ENCODE data around the gene VPS50.
A peak's percentile ranks its signal among the peaks of the same experiment; 100 is the strongest.
"Not testable (repeated sequence)": the region's sequence is repeated elsewhere in the genome, so short reads cannot be mapped to it uniquely, and the experiment has no call there.

VPS50 gene

DNA sequence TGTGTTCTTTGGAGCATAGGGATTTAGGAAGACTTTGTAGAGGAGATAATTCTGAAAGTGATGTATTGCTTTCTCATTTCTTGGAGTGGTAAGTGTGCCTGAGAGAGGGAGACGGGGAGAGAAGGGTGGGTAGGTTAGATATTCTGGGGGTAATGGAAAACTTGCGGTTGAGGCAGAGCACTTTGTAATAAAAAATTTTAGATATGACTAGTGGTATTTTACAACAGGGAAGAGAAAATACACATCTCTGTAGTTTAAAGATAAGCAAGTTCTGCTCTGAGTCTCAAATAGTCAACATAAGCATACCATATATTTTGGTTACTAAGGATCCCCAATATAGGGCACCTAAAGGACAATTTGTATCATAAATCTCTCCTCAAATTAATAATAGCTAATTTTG, 6.6 kb downstream of the VPS50 start:
- DNase-seq (ENCODE audit: low spot score) = no peak

DNA sequence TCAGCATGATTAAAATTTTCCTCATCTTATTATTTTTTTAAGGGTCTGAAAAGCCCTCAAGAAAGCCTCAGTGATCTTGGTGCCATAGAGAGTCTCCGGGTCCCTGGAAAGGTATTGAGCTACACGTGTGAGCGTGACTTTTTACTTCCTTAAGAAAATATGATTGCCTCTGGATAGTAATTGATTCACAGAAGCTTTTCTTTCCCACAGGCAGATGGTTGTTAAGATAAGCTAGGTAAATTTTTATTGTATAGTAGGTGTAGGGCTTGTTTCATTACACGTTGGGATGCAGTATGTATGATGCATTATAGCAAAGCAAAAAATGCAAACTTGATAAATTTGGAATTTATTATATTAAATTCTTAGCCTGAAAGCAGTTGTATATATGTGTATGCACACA, 7.7 kb downstream of the VPS50 start:
- no peak for DNase-seq (ENCODE audit: low spot score)

DNA sequence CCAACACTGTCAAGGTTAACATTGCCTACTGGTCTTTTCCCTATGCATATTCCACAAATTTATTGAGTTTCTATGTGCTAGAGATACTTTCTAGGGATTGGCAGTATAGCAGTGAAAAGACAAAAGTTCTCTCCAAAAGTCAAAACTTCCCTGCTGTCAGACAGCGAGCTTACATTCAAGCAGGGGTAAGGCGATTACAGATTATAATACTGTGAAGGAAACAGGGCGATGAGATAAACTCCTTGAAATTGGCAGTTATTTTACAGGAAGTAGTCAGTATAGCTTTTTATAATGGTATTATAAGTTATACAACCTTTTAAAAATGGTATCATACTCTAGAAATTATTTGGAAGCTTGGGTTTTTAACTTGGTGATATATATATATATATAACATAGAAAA, 9.9 kb downstream of the VPS50 start:
- DNase-seq (ENCODE audit: low spot score) = no peak

DNA sequence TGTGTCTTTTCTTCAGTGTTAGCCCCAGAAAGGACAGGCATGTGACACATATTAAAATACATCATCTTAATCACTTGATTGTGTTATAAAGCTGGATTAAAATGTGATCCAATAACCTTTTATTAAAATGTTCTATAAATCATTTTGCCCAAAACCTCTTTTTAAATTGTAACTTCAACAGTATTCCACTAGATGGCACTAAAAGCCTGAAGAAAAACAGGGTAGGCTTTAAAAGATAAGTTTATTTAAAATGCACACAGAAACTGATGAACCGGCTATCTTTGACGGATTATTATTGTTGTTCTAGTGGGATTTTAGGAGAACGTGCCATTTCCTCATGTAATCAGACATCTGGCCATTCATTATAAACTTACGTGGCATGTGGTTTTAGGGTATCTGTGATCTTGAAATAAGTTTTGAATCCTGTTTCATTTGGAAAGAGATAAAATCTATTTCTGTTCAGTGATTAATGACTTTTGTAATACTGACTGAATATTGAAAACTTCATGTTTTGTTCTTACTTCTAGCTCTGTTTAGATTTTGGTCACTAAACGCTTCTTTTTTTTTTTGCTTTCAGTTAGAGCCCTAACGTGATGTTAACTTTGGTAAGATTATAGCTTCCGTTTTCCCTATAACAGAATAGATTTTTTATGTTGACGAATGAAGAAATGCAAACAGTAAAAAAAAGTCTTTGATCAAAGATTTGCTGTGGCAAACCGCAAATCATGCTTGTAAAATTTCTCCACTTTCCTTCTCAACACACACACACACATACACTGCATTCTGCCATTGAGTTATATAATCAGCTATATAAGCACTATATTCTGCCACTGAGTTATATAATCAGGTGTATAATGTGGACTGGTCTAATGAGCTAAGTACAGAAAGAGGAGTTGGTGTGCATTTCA, 13.6 kb downstream of the VPS50 start:
- peak; percentile 14 for DNase-seq (ENCODE audit: low spot score)

DNA sequence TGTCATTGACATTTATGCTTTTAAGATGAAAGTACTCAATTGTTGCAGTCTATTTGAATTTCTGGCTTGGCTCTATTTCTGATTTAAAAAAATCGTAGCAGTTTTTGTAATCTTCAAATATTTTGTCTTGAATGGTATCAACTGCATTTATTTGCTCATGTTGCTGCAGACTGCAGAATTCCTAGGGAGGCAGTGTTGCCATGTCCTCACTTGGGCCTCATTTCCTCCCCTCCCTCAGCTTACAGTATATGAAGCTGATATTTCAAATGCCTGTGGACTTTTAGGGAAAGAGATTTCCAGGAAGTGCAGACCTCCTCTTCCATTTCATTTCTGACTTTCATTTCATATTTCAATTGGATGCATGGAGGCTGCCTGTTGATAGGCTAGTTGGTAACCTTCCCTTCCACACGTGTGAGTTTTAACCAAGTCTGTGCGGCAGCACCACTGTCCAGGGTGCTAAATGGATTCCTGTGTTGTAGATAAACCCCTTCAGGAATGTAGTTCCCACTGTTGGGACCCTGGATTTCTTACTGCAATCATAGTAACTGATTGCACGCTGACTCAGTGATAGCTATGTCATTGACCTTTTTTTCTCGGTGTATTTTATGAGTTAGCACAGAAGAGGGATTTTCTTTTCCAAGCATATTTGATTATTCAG, 17.5 kb downstream of the VPS50 start:
- DNase-seq (ENCODE audit: low spot score) = no peak

DNA sequence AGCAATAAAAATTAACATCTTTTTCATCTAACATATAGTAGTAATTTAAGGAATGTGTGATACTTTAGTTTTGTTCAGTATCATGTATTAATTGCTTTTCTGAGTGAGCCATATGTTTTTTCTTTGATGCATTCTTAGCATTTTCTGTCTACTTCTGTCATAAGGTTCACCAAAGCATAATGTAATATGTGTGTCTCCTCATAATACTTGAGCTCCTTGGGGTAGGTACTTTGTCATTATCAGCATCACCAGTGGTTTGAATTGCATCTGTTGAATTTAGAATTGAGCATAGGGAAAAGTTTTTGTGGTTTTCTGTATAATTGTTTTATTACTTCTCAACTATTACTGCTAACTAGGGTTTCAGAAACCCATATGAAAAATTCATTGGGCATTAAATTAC, 26.5 kb downstream of the VPS50 start:
- no peak for DNase-seq (ENCODE audit: low spot score)

DNA sequence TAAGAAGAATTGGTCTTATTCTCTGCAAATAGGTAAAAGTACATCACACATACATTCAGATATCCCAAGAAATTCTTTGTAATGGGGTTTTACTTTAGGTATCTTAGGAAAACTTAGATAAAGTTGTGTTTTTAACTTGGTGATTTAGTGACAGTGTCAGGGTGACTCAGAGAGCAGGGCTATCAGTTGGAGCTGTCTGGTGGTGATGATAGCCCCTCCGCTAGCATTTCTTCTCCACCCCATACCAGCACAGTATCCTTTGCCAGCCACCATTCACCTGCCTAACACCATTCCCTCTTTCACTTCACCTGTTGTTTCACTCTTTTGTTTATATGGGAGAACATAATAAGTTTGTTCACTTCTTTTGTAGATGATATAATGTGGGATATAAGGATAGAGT, 30.4 kb downstream of the VPS50 start:
- no peak for DNase-seq (ENCODE audit: low spot score)

DNA sequence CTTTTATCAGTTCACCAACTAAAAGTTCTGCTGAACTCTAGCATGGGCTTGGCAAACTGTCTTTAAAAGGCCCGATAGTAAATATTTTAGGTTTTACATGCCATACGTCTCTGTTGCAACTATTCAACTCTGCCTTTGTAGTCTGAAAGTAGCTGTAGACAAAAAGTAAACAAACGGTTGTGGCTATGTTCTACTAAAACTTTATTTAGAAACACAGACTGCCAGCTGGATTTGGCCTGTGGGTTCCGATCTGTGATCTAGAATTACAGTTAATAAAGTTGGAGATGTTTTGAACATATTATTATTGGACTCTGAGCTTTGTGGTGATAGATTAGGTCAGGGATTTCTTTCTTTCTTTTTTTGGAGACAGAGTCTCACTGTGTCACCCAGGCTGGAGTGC, 33.1 kb downstream of the VPS50 start:
- DNase-seq (ENCODE audit: low spot score) = no peak

DNA sequence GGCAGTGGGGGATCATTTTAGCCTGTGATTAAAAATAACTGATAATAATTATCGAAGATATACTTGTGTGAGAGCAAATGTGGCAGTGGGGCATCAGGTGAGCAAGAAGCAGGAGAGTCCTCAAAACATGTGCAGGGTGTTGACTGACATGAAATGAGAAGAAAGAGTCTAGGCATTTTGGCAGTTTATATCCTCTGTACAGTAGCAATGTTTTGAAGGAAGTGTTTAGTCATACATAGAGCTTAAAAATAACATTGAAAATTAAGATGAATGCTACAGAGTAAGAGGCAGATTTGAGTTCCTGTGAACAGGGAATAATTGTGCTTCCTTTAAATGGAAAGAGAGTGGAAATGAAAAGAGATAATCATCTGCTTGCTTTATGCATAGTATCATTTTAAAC, 47.4 kb downstream of the VPS50 start:
- DNase-seq (ENCODE audit: low spot score) = peak; percentile 4

DNA sequence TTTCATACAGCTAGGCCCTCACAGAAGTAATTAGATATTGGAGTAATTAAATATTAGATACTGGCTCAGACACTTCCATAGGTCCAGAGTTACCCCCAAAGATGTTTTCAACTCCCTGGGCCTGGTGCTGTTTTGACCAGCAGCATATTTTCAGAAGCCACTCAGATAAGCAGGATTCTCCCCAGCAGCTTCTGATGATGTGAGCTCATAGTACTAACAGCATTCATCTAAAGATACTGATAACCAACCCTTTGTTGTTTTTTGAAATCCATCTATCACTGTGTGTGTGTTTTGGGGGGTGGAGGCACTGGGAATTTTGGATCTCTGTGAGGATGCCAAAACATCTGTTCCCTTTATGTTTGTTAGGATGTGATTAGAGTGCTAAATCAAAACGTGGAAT, 52.7 kb downstream of the VPS50 start:
- no peak for DNase-seq (ENCODE audit: low spot score)

DNA sequence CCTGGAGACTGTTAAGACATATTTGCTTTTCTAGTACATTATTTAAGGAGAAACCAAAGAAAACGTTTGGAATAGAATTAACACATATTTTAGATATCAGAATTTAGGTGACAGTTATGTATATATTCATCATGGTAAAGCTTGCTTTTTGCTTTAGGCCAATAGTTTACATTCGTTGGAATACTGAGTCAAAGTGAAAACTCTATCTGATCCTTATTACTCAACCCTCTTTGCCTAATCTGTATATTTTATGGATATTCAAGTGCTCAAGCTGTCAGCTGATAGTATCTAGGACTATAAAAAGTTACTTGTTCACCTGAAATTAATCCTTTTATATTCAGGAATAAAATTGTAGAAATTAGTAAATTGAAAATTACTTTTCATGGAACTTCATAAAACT, 61.1 kb downstream of the VPS50 start:
- DNase-seq (ENCODE audit: low spot score) = no peak

DNA sequence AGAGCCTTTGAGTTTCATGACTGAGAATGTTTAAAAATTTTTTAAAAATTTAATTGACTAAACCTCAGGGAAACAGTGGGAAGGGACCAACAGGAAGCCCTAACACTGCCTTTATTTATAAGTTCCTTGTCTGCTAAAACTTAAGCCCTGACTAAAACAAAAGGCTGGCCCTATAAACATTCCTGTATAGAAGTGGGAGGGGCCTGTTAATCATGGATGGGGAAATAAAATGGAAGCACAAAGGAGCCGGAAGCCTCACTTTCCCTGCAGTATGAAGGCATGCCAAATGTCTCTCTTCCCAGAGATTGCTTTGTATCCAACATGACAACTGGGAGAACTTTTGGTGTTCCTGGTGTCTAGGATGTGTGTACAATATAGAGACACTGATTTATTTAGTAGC, 66.0 kb downstream of the VPS50 start:
- no peak for DNase-seq (ENCODE audit: low spot score)

DNA sequence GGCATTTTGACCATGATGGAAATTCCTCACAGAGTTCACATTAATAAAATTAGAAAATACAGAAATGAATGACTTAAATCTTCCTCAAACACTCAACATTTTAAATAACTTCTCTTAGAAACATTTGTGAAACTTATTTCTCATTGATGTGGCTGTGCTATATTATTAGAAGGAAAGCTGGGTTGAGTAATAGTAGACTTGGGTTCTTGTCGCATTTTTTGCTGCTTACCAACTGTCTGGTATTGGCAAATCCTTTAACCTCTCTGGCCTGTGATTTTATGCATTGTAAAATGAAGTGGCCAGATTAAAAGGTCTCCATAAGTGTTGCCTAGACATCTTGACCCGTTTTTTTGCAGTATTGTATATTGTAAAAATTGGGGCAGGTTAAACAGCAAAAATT, 66.5 kb downstream of the VPS50 start:
- peak; percentile 17 for DNase-seq (ENCODE audit: low spot score)

DNA sequence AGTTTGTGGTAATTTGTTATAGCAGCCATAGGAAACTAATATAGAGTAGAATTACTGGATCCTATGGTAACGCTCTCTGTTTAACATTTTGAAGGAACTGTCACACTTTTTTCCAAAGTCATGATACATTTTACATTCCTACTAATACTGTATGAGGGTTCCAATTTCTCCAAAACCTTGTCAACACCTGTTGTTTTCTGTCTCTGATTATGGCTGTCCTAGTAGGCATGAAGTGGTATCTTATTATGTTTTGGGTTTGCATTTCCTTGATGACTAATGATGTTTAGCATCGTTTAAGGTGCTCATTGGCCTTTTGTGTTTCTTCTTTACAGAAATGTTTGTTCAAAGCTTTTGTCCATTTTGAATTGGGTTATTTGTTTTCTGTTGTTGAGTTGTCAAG, 69.6 kb downstream of the VPS50 start:
- no peak for DNase-seq (ENCODE audit: low spot score)

DNA sequence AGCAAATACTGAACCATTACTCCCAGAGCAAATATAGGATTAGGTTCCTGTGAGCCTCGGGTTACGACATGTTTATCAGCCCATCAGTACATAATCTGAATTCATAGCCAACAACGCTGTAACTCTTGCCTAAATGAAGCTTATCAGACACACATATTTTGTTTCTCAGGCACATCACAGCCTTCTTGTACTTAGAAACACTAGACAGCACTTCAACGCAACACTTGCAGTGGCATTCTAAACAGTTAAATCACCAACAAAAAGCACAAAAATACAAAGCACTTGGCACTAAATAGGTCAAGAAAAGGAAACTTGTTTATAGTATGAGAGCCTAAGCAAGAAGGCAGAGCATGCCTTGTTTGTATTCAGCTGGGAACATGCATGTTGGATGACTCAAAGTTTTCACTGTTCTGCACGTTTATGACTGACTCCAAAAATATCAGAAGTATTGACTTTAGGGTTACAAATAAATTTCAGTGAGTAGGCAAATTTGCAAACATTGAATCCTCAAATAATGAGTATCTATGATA, 75.0 kb downstream of the VPS50 start:
- DNase-seq (ENCODE audit: low spot score) = peak; percentile 46

DNA sequence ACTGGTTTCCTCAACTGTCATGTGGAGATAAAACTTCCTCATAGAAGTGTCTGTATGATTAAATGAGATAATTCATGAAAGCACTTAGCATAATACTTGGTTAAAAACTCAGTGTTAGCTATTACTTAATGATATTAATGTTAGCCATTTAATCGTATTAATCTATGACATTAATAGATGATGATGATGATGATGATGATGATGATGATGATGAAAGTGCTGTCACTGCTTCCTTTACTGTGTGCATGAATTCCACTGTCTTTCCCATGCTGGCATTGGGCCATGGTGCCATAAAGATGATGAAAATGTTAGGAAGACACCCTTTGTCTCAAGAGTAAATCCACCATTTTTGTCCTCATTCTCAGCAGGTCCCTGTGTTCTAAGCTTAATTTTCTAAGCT, 75.8 kb downstream of the VPS50 start:
- no peak for DNase-seq (ENCODE audit: low spot score)

DNA sequence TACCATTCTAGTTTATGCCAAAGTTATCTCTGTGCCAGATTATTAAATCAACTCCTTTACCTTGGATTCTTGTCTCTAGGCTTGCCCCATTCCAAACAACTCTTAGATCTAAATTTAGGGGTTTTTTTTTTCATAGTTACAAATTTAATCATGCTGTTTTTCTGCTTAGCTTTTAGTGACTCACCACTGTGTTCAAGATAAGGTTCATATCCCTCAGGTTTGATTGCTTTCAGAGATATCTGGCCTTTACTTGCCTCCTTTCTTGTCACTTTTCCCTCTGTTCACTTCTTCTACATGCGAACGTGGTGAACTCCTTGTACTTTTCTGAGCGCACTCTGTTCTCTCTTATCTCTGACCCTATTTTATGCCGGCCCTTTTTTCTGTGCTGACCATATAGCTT, 78.2 kb downstream of the VPS50 start:
- no peak for DNase-seq (ENCODE audit: low spot score)

DNA sequence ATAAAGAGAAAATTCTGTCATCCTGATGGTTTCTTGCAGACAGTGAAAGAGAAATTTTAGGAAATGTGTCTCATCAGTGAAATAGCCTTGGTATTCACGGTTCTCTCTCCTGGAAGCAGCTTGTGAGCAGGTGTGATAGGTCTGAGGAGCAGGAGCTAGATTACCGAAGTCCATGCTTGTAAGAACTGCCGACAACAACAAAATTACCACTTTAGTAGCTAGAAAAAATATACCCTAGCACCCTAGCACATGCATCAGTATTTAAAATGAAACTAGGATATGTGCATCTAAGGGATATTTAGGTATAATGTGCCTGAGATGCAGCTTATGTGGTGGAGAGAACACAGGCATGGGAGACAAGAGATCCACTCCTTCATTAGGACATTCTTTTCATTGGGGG, 82.3 kb downstream of the VPS50 start:
- no peak for DNase-seq (ENCODE audit: low spot score)

DNA sequence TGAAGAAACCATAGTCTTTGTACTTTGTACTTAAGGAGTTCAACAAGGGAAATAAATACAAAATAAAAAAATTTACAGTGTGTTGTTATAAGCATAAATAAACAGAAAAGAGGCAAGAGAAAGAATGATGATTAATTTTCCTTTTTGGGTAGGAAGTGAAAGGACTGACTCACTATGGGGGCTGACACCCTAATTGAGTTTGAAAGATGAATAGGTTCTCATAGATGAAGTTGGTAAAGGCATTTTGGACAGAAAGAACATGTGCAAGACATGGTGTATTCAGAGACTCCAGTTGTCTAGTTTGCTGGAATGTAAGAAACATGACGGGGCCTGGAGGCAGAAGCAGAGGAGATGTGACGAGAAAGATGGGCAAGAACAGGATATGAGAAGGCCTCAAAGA, 83.7 kb downstream of the VPS50 start:
- no peak for DNase-seq (ENCODE audit: low spot score)

DNA sequence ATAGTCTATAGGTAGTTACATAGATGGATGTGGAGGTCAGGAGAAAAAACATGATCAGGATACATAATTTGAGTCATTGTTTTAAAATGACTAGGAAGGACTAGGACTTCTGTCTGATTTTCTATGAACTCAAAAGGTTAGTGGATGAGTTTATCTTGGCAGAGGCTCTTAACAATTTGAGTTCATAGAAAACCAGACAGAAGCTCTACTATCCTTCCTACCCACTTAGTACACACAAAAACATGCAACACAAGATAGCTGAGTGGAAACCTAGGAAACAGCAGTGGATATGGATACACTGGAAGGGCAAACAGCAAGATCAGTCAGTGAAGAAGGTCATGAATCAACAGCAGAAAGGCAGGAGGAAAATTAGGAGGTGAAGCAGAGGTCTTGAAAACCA, 84.6 kb downstream of the VPS50 start:
- DNase-seq (ENCODE audit: low spot score) = no peak

DNA sequence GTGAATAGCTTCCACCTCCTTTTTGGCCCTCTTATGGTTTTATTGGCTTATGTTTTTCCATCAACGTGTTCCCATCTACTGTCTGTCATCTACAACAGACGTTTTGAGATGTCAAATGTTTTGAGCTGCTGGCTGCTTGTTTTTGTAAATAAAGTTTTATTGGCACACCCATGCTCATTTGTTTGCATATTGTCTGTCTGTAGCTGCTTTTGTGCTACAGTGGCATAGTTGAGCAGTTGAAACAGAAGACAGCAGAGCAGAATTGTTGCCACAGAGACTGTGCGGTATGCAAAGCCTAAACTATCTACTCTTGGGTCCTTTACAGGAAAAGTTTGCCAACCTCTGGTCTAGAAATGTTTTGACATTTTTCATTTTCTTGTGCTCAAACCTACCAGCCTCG, 88.7 kb downstream of the VPS50 start:
- DNase-seq (ENCODE audit: low spot score) = no peak

DNA sequence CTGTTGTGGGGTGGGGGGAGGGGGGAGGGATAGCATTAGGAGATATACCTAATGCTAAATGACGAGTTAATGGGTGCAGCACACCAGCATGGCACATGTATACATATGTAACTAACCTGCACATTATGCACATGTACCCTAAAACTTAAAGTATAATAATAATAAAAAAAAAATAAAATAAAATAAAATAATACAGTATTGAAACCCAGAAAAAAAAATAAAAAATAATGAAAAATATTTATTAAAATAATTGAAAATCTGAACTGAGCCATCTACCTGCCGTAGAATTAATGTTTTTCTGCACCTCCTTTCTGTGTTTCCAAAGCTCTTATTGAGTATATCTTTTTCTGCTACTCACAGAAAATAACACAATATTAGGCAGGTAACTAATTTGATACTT, 94.1 kb downstream of the VPS50 start:
- DNase-seq (ENCODE audit: low spot score) = not testable (repeated sequence)

DNA sequence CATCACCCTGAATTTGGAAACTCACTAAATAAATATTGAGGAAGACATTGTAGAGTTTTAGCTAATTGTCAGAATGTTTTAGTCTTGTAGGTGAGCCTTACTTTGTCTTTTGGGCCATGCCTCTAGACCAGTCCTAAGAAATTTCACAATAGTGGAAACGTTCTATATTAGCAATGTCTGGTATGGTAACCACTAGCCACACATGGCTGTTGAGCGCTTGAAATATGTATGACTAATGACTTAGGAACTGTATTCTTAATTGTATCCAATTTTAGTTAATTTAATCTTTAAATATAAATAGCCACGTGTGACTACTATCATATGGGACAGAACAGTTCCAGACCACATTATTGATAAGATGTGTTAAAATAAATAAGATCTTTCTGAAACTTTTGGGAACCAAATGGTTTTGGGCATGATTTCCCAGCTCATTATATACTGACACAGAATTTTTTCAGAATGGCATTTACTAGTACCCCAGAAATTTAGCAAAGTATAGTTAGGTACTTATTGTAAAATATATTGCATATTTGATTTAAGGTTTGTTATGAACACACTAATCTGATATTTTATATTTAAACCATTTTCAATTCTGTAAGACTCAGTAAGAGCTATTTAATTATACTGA, 95.0 kb downstream of the VPS50 start:
- peak; percentile 68 for DNase-seq (ENCODE audit: low spot score)
